Endothelial cell of umbilical vein (primary cell): ENCODE measurements around the gene SVOP.

ENCODE experiments used
- EZH2 ChIP-seq: IDR thresholded peaks from 2 replicates; pipeline ENCODE4 v1.6.1; 2012; ENCODE audit warnings: borderline replicate concordance, low read depth, mild to moderate bottlenecking, moderate library complexity, low read length, inconsistent platforms; ENCODE audit not compliant: severe bottlenecking
- FOS ChIP-seq: IDR thresholded peaks from 2 replicates; pipeline ENCODE4 v1.6.1; 2011; ENCODE audit warnings: mild to moderate bottlenecking, low read length, moderate library complexity, borderline replicate concordance; ENCODE audit not compliant: insufficient read depth
- GATA2 ChIP-seq: IDR thresholded peaks from 2 replicates; pipeline ENCODE4 v1.7.0; 2011; ENCODE audit warnings: low read depth, mild to moderate bottlenecking, moderate library complexity, mixed read lengths, low read length; ENCODE audit not compliant: insufficient read length, insufficient read depth
- POLR2A ChIP-seq: IDR thresholded peaks from 2 replicates; pipeline ENCODE4 v1.6.1; 2012; ENCODE audit warnings: low read depth, mild to moderate bottlenecking, control low read depth, low read length
- POLR2AphosphoS5 ChIP-seq: IDR thresholded peaks from 2 replicates; pipeline ENCODE4 v1.6.1; 2012; ENCODE audit warnings: low read depth, mild to moderate bottlenecking, control low read depth, low read length, moderate library complexity; ENCODE audit not compliant: insufficient read depth
- TF ChIP-seq, protein P1 (sequence below), 2 donors: IDR thresholded peaks; 1 replicate in 1 of 2; 2 replicates in 1 of 2; pipeline ENCODE4 v1.5.1; 2011; ENCODE audit warnings: low read length in 2 of 2, mild to moderate bottlenecking in 2 of 2, moderate library complexity in 2 of 2, control low read depth in 1 of 2, inconsistent platforms in 1 of 2, low read depth in 1 of 2; ENCODE audit not compliant: insufficient read depth in 1 of 2; ENCODE audit errors: extremely low read depth in 1 of 2
- TF ChIP-seq, protein P2 (sequence below): IDR thresholded peaks from 2 replicates; pipeline ENCODE4 v1.6.1; 2011; ENCODE audit not compliant: insufficient read depth, insufficient read length

- no peak for TF ChIP-seq POLR2AphosphoS5
- TF ChIP-seq, protein P1, sequence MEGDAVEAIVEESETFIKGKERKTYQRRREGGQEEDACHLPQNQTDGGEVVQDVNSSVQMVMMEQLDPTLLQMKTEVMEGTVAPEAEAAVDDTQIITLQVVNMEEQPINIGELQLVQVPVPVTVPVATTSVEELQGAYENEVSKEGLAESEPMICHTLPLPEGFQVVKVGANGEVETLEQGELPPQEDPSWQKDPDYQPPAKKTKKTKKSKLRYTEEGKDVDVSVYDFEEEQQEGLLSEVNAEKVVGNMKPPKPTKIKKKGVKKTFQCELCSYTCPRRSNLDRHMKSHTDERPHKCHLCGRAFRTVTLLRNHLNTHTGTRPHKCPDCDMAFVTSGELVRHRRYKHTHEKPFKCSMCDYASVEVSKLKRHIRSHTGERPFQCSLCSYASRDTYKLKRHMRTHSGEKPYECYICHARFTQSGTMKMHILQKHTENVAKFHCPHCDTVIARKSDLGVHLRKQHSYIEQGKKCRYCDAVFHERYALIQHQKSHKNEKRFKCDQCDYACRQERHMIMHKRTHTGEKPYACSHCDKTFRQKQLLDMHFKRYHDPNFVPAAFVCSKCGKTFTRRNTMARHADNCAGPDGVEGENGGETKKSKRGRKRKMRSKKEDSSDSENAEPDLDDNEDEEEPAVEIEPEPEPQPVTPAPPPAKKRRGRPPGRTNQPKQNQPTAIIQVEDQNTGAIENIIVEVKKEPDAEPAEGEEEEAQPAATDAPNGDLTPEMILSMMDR (IDR thresholded peaks at IDR 0.05; ENCODE audit: extremely low read depth in 1 of 2, insufficient read depth in 1 of 2, low read depth in 1 of 2, low read length in 2 of 2), result no peak
- TF ChIP-seq, protein P2, sequence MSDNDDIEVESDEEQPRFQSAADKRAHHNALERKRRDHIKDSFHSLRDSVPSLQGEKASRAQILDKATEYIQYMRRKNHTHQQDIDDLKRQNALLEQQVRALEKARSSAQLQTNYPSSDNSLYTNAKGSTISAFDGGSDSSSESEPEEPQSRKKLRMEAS, result no peak
- TF ChIP-seq EZH2, result no peak
- no peak for TF ChIP-seq POLR2A
- TF ChIP-seq FOS, result no peak
- no peak for TF ChIP-seq GATA2
These were observed 108.5 kb downstream of the SVOP start for GRCh38 chr12:108912361-108912760.
